GM21515 (cell line): ENCODE measurements around the gene BEX4.
"Not testable (repeated sequence)": the region's sequence is repeated elsewhere in the genome, so short reads cannot be mapped to it uniquely, and the experiment has no call there.

ENCODE experiments used
- ATAC-seq: cut with Tn5 transposase; IDR thresholded peaks from one replicate; pipeline ENCODE4 v1.9.1; 2021; ENCODE audit not compliant: unreplicated experiment

Gene BEX4, protein sequence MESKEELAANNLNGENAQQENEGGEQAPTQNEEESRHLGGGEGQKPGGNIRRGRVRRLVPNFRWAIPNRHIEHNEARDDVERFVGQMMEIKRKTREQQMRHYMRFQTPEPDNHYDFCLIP

GRCh38 chrX:103214870-103215424 is at the start of gene BEX4:
BEX4 (plus strand) TSS chrX:103215108; CDS start chrX:103216154, 1,046 bp downstream.
- ATAC-seq = peak; percentile 98

GRCh38 chrX:103170216-103170615 is 44.7 kb upstream of the BEX4 start:
- no peak for ATAC-seq

GRCh38 chrX:103171353-103171752 is 43.6 kb upstream of the BEX4 start:
- no peak for ATAC-seq

- not testable (repeated sequence) for ATAC-seq
Observed at GRCh38 chrX:103175256-103175655, 39.7 kb upstream of the BEX4 start.

DNA sequence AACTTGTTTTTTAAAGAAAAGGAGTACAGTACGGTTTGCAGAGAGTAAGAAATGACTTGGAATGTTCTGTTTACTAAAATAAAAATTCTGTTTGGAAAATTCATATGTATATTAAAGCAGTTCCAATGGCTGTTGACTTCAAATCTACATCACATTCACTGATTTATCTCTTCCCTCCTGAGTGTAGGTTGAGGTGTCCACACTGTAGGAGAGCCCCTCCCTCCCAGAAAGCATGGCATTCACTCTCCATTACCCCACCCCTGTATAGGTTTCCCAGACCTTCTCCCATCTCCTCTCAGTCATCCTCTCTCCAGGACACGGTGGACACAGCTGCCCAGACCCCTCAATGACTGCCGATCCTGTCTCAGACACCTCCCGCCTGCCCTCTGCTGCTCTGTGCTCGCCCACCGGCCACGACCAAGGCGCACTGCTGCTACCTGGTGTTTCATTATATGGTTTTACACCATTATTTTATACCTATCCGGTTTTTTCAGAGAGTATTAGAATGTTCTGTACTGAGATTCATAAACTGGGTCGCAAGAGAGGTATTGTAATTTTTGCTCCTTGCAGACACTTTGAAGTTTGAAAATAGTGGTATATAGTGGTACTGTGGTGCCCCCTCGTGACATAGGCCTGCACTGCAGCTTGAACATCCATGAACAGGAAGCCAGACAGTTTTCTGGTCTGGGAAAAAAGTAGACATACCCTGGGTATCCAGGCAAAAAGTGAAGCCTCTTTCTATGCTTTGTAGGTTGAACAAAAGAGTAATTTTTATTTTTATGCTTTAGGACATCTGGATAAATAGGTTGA is 38.8 kb upstream of the BEX4 start:
- no peak for ATAC-seq

DNA sequence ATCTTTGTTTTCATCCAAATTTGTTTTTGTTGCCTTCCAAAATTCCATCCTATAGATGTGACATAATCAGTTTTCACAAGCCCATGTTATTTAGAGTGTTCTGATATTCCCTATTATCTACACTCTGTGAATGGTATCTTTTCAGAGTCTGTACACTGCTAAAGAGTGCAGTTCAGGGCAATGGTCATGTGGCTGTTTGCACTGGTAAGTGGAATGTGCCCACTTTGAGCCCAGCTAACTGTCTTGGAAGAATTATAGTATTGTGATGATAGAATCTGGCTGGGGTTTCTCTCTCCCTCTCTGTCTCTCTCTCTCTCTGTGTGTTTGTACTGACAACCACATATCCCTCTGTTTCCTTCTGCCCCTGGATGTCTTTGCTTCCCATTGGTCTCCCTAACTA is 37.4 kb upstream of the BEX4 start:
- ATAC-seq = no peak

DNA sequence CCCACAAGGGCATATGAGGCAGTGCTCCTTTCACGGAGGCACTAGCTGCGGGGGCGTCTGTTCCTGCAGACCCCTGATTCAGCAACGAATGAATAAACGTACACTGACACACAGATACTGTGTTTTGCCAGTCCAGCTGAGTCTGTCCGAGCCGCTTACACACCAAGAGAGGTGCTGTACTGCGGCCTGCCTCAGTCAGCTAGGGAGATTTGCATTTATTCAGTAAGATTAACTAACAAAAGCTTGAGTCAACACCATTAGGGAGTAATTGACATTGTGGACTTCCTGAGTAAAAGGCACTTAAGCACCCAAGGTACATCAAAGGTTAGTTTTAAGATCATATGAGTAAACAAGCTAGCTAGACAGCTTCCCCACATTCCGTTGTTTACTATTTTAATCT is 31.0 kb upstream of the BEX4 start:
- no peak for ATAC-seq

DNA sequence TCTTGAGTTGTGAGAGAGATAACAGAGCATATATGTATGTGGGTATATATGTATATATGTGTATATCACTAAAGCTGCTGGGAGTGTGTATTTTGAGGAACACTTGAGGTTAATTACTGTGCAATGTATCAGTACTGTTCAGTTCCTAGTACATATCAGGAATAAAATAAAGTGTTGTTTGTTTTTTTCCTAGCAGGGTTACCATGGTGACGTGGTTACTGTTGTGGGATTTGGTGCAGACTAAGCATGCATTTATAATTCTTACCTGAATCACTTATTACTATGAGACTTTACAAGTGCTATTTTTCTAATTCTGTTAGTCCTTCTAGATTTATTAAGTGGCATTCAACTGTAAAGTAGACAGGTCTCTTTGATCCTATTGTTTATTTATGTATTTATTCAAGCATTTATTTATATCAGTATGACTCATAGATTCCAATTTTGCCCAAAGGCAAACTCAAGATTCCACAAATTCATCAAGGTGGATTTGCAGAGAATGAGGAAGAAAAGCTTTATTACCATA is 26.9 kb upstream of the BEX4 start:
- ATAC-seq = no peak

GRCh38 chrX:103197721-103198306 is 17.1 kb upstream of the BEX4 start:
- no peak for ATAC-seq

- ATAC-seq = not testable (repeated sequence)
Observed at GRCh38 chrX:103198668-103199067, 16.2 kb upstream of the BEX4 start.

DNA sequence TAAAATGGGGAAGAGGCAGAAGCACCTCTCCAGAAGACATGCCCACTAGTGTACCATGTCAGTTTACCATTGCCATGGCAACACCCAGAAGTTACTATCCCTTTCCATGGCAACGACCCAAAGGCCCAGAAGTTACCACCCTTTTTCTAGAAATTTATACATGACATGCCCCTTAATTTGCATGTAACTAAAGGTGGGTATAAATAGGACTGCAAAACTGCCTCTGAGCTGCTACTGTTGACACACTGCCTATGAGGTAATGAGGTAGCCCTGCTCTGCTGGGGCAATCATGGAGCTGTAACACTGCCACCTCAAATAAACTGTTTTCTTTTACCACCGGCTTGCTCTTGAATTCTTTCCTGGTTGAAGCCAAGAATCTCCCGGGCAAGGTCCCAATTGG is 13.9 kb upstream of the BEX4 start:
- no peak for ATAC-seq

DNA sequence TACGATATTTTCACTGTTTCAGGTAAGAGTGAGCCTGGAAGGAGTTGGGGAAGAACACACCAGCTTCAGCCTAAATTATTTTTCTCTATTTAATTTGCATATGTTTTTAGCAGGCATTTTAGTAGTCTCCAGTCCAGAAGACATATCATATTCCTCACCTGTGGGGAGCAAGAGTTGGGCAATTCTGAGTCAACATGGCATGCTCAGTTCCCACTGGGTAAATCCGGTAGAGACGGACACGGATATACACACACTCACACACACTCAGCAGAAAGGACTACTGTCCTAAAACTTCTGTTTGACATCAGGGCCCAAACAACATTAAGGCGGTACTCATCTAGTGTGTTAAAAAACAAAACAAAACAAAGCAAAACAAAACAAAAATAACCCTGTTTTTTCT is 4.9 kb upstream of the BEX4 start:
- no peak for ATAC-seq

- no peak for ATAC-seq
Observed at GRCh38 chrX:103211012-103211715, 3.7 kb upstream of the BEX4 start.

DNA sequence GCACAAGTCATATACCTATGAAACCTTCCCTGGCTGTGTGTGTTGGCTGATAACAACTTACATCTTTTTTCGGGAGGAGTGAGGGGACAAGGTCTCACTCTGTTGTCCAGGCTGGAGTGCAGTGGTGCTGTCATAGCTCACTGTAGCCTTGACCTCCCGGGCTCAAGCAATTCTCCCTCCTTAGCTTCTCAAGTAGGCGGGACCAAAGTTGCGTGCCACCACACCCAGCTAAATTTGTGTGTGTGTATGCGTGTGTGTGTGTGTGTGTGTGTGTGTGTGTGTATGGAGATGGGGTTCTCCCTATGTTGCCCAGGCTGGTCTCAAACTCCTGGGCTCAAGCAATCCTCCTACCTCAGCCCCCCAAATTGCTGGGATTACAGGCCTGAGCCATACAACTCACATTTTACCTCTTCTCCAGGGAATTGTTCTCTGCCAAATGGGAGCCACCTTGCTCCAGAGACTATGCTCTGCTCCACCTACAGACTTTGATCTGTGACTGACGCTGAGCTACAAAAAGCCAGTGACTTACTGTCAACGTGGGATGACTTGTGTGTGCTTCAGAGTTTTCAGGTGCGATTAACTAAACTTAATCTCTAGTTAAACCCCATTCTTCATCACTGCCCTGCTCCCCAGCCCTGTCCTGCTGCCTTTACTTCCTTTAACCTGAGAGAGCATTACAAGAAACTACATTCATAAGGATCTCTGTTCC is 2.0 kb upstream of the BEX4 start:
- ATAC-seq = no peak

- peak; percentile 34 for ATAC-seq
Observed at GRCh38 chrX:103215425-103215991, 600 bp downstream of the BEX4 start.

DNA sequence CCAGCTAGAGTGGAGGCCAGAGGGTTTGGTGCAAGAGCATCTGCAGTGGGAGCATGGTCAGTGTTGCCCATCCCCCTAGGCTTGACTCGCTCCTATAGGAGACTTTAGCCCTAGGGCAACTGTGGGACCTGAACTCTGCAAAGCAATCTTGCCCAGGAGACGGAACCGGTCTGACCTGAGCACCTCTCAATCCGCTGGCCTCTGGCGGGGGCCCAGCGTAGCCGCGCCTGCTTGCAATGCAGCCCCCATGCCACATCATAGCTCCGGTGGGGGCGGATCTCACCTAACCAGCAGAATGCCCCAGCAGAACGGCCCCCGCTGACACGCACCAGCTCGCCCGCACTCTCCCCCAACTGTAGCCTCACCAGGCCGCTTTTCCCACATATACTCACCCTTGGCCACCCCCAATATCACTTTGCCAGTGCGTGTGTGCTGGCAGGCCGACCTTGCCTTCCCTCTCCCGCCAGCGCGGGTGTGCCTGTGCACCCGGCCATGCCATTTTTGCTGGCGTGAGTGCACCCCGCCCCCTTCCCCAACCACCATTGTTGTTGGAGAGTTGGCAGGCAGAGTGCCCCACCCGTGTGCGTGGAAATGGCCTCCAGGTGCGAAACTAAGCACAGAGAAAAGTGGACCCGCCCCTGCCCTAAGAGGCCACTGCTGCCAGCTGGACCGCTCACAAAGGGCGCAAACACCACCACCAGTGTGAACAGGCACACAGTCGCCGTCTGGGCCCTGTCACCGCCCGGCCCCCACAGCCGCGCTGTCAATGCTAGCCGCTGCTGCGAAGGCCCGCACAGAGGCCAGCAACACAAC is 5.8 kb downstream of the BEX4 start:
- no peak for ATAC-seq

- not testable (repeated sequence) for ATAC-seq
Observed at GRCh38 chrX:103225918-103226317, 11.0 kb downstream of the BEX4 start.

GRCh38 chrX:103233263-103233662 is 18.4 kb downstream of the BEX4 start:
- no peak for ATAC-seq

- no peak for ATAC-seq
Observed at GRCh38 chrX:103234869-103235268, 20.0 kb downstream of the BEX4 start.
